B cell (primary cell): ENCODE data around the gene CDIPT. TPM values are rescaled to one million over a fixed set of nuclear protein-coding genes. Genes with fewer than 3 reads are reported as not detected.

Source experiments
- ATAC-seq: fragments of 200-7000 bp; cut with Tn5 transposase; one replicate; pipeline ENCODE4 v1.10.0; 2021; ENCODE audit warnings: low read depth, mild to moderate bottlenecking, moderate number of reproducible peaks, moderate library complexity
- CTCF ChIA-PET: fragments of 350-600 bp; sonication (Branson Sonifier 250); formaldehyde crosslinking; loops from one replicate; lab custom pipeline; 2021; ENCODE audit warnings: antibody characterized with exemption, inconsistent platforms; lab: Charles Lee
- POLR2A ChIA-PET: fragments of 350-600 bp; sonication (Branson Sonifier 250); formaldehyde crosslinking; loops from one replicate; lab custom pipeline; 2021; ENCODE audit warnings: antibody characterized with exemption; lab: Charles Lee
- DNase-seq: peaks from one replicate; pipeline ENCODE4 v3.0.0; 2013
- H2AFZ ChIP-seq: 2 replicates; pipeline ENCODE4 v1.6.1; 2012; ENCODE audit warnings: mild to moderate bottlenecking, low read depth, low read length; ENCODE audit not compliant: insufficient read depth, poor library complexity, severe bottlenecking
- H3K27ac ChIP-seq, 2 donors: 1 replicate in 1 of 2; 2 replicates in 1 of 2; pipeline ENCODE4 v1.5.1; 2012 to 2013; ENCODE audit warnings: low read length in 2 of 2, mild to moderate bottlenecking in 2 of 2, moderate library complexity in 1 of 2
- H3K27me3 ChIP-seq, 4 experiments: fragments of 200-600 bp in 1 of 4; sonication (generic) in 1 of 4; replicated peaks in 1 of 4; 1 replicate in 2 of 4; 2 replicates in 2 of 4; pipeline versions ENCODE4 v1.6.1 to v1.7.0; 2013 to 2016; ENCODE audit warnings: low read length in 3 of 4, mild to moderate bottlenecking in 2 of 4, mixed read lengths in 1 of 4, moderate library complexity in 1 of 4; ENCODE audit not compliant: insufficient read depth in 4 of 4, control insufficient read depth in 3 of 4; ENCODE audit errors: control extremely low read depth in 1 of 4
- H3K36me3 ChIP-seq, 2 experiments: replicated peaks in 1 of 2; 1 replicate in 1 of 2; 2 replicates in 1 of 2; pipeline versions ENCODE4 v1.6.1 to v1.7.1; 2013; ENCODE audit warnings: low read length in 1 of 2; ENCODE audit not compliant: insufficient read depth in 2 of 2, control insufficient read depth in 1 of 2; ENCODE audit errors: control extremely low read depth in 1 of 2, extremely low read depth in 1 of 2
- H3K4me1 ChIP-seq, 2 donors: fragments of 200-600 bp in 1 of 2; sonication (generic) in 1 of 2; 1 replicate in 1 of 2; 2 replicates in 1 of 2; pipeline versions ENCODE4 v1.5.1 to v1.6.1; 2013 to 2017; ENCODE audit warnings: low read length in 2 of 2; ENCODE audit not compliant: control insufficient read depth in 2 of 2, insufficient read depth in 2 of 2
- H3K4me2 ChIP-seq: replicated peaks from 2 replicates; pipeline ENCODE3; 2012; ENCODE audit warnings: mild to moderate bottlenecking, low read depth, low read length; ENCODE audit not compliant: poor library complexity, severe bottlenecking
- H3K4me3 ChIP-seq, 5 experiments: fragments of 200-600 bp in 1 of 5; sonication (generic) in 1 of 5; 1 replicate in 3 of 5; 2 replicates in 2 of 5; pipeline versions ENCODE4 v1.5.1 to v1.7.0; 2011 to 2016; ENCODE audit warnings: low read length in 4 of 5, mild to moderate bottlenecking in 4 of 5, low read depth in 2 of 5, control low read depth in 1 of 5, moderate library complexity in 1 of 5; ENCODE audit not compliant: insufficient read depth in 1 of 5; ENCODE audit errors: control extremely low read depth in 1 of 5, extremely low read depth in 1 of 5
- H3K79me2 ChIP-seq: fragments of 200-600 bp; sonication (generic); one replicate; pipeline ENCODE4 v1.6.0; 2016; ENCODE audit warnings: low read length; ENCODE audit not compliant: control insufficient read depth, insufficient read depth
- H3K9ac ChIP-seq: fragments of 200-600 bp; sonication (generic); 2 replicates; pipeline ENCODE4 v1.6.1; 2017; ENCODE audit warnings: mild to moderate bottlenecking, low read length, moderate library complexity
- H3K9me3 ChIP-seq, 3 donors: one replicate each; pipeline versions ENCODE4 v1.6.1 to v1.7.1; 2013; ENCODE audit warnings: low read length in 2 of 3; ENCODE audit not compliant: control insufficient read depth in 2 of 3, insufficient read depth in 1 of 3; ENCODE audit errors: control extremely low read depth in 1 of 3
- H4K20me1 ChIP-seq: 2 replicates; pipeline ENCODE4 v1.6.0; 2012; ENCODE audit warnings: mild to moderate bottlenecking, low read length; ENCODE audit not compliant: insufficient read depth, control insufficient read depth, poor library complexity, severe bottlenecking
- H3K27ac Mint-ChIP-seq: one replicate; pipeline ENCODE4 v1.8.0; 2021; ENCODE audit warnings: mixed read lengths
- H3K27me3 Mint-ChIP-seq: one replicate; pipeline ENCODE4 v1.8.0; 2021; ENCODE audit warnings: mixed read lengths
- H3K4me1 Mint-ChIP-seq: one replicate; pipeline ENCODE4 v1.8.0; 2021; ENCODE audit warnings: mixed read lengths
- H3K4me3 Mint-ChIP-seq: one replicate; pipeline ENCODE4 v1.8.0; 2021; ENCODE audit warnings: mixed read lengths
- H3K9me3 Mint-ChIP-seq: one replicate; pipeline ENCODE4 v1.8.0; 2022; ENCODE audit warnings: mixed read lengths; ENCODE audit not compliant: insufficient read depth
- CTCF ChIP-seq: fragments of 200-600 bp; IDR thresholded peaks from one replicate; pipeline ENCODE4 v1.8.0; 2022; ENCODE audit warnings: antibody characterized with exemption, mild to moderate bottlenecking
- EZH2 ChIP-seq: IDR thresholded peaks from 2 replicates; pipeline ENCODE4 v1.6.1; 2012; ENCODE audit warnings: borderline replicate concordance, low read depth, mild to moderate bottlenecking, moderate library complexity, low read length; ENCODE audit not compliant: insufficient read depth, poor library complexity, severe bottlenecking
- WGBS: methylation state at CpG from one replicate; pipeline ENCODE4 v1.1.5; 2013; ENCODE audit warnings: missing lambda C conversion rate; ENCODE audit not compliant: insufficient coverage; 5-methylcytosine and 5-hydroxymethylcytosine counted together
- intact Hi-C: fragments of 100-400 bp; cut with micrococcal nuclease; formaldehyde crosslinking; loops from one replicate; pipeline ENCODE4 v1.10.0; 2022
- polyA plus RNA-seq: library from polyadenylated mRNA; depleted of rRNA; stranded (reverse); fragments of >200 nt; gene quantifications from 2 replicates; pipeline ENCODE4 v1.2.3, GENCODE V29; 2012
- total RNA-seq, 2 donors: library from RNA; stranded (reverse); fragments of 120-200 nt in 1 of 2; gene quantifications; 1 replicate in 1 of 2; 2 replicates in 1 of 2; pipeline versions ENCODE4 v1.2.3 to v1.2.4, GENCODE V29; 2013 to 2022

Gene CDIPT
- total and polyA plus RNA-seq, 2 donors (not counting 1 experiment from before 2014, with no cell fraction given) = 51.2 to 63.3 TPM

GRCh38 chr16:29842732-29843346 is 20.2 kb downstream of the CDIPT start:
- H4K20me1 ChIP-seq = no peaks in the 10 kb centered on the region

More at GRCh38 chr16:29842732-29843346, 20.2 kb downstream of the CDIPT start:
- TF ChIP-seq CTCF (no peak), EZH2 (no peak)
- peaks cover 0 to 61% of the 10 kb centered on the region in 2 experiments for H3K36me3 ChIP-seq
- WGBS = 96% methylated on average over 7 of the region's 9 CpGs
- H3K79me2 ChIP-seq = no peaks in the 10 kb centered on the region
- Mint-ChIP-seq H3K4me3 (no peak overlapping the region), H3K4me1 (no peaks in the 10 kb centered on the region), H3K27me3 (no peaks in the 10 kb centered on the region), H3K9me3 (no peaks in the 10 kb centered on the region), H3K27ac (no peak overlapping the region)
- DNase-seq (no peak), ATAC-seq (no peak)
- POLR2A ChIA-PET = interaction anchor here (0.7 kb wide), 1 partner anchor 53 kb away, joined by 3 read pairs; no protein-coding TSS in a partner anchor
- no peak overlapping the region for H3K4me3 ChIP-seq
- CTCF ChIA-PET = no interaction called here
- H3K4me2 ChIP-seq = no peak overlapping the region
- H3K4me1 ChIP-seq = no peaks in the 10 kb centered on the region
- intact Hi-C loops = no loop called here
- no peaks in the 10 kb centered on the region for H3K9me3 ChIP-seq
- no peaks in the 10 kb centered on the region for H3K27me3 ChIP-seq
- H2AFZ ChIP-seq = no peak overlapping the region
- H3K27ac ChIP-seq = no peak overlapping the region
- no peak overlapping the region for H3K9ac ChIP-seq
